ENCODE data around the gene KRT74.

The KRT74 gene

GRCh38 chr12:52519387-52519703, 54.3 kb downstream of the KRT74 start:
- DNase-seq = no peak

- no peak for DNase-seq
Measured at GRCh38 chr12:52518574-52519386, 54.9 kb downstream of the KRT74 start.

GRCh38 chr12:52517888-52518287, 55.8 kb downstream of the KRT74 start:
- DNase-seq = no peak

- DNase-seq = no peak
Measured at GRCh38 chr12:52517005-52517835, 56.4 kb downstream of the KRT74 start.

DNA sequence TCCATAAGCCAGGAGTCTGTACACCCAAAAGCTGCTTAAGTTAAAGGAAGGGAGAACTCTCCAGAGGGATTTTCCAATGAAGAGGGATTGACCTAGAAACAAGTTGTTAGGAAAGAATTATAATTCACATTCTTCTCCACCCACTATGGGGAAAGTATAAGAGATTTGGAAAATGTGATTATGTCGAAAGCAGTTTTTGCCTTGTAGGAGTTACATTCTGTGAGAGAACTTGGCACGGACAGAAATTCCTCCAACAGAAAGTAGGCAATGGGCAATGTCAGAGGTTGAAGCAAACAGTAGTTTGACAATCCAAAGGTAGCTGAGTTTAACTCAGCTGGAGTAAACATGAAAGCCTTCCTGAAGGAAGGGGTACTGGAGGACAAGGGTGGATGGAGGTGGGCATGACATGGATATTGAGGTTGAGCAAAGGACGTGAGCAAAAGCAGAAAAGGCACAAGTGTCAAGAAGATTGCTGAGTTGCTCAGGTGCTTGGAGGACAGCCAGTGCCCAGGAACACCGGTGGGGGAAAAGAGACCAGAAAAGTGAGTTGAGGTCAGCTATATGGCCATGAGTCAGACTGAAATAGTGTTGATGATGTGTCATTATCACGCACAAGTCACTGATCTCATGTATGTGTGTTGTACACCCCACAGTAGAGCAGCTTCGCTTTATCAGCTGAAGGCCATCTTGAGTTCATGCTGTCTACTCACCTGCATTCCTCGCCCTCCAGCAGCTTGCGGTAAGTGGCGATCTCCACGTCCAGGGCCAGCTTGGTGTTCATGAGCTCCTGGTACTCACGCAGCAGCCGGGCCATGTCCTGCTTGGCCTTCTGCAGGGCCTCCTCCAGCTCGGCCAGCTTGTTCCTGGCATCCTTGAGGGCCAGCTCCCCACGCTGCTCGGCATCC, 57.5 kb downstream of the KRT74 start:
- no peak for DNase-seq

Measured in stimulated activated CD4-positive, alpha-beta T cell treated with anti-CD3 and anti-CD28 coated beads, Interleukin-4, amount 100 ng/mL, for 4 hours (primary cell).